ENCODE measurements around the gene GRID1.

The GRID1 gene

DNA sequence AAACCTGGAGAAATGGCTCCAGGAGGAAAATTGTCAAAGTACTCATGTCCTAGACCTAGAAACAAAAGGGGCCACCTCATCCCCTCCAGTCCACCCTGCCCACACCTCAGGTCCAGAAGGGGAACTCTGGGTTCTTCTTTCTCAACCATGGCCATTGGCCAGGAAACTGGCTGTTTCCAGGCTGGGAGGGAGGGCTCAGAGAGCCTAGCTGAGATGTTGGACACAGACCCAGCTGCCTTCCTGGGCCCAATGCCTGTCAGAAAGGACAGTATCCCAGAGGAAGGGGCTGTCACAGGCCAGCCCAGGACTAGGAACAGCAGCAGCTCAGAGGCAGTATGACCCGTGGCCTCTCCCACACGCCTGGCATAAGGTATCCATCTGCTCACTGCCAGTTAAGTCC, 9.6 kb downstream of the GRID1 start:
- no peak overlapping the region for H3K4me3 ChIP-seq (ENCODE audit: insufficient read length, low read depth)
- no peaks in the 10 kb centered on the region for H3K36me3 ChIP-seq (ENCODE audit: insufficient read depth, insufficient read length, low read length)
- H3K9me3 ChIP-seq (ENCODE audit: insufficient read depth, low read length), result no peaks in the 10 kb centered on the region
- peaks cover 5% of the 10 kb centered on the region for H3K27me3 ChIP-seq (ENCODE audit: insufficient read depth, insufficient read length)
- TF ChIP-seq SUZ12 (IDR thresholded peaks at IDR 0.05; ENCODE audit: extremely low read depth, insufficient read depth, insufficient read length) (no peak), ZNF274 (IDR thresholded peaks at IDR 0.05; ENCODE audit: low read depth, low read length) (no peak), YY1 (IDR thresholded peaks at IDR 0.05; ENCODE audit: insufficient read depth, insufficient read length) (no peak)
- H3K9ac ChIP-seq (ENCODE audit: insufficient read length, low read depth), result no peak overlapping the region
- no peak for DNase-seq (ENCODE audit: low read depth, low spot score)
- H3K4me1 ChIP-seq (ENCODE audit: insufficient read depth, insufficient read length), result no peaks in the 10 kb centered on the region

DNA sequence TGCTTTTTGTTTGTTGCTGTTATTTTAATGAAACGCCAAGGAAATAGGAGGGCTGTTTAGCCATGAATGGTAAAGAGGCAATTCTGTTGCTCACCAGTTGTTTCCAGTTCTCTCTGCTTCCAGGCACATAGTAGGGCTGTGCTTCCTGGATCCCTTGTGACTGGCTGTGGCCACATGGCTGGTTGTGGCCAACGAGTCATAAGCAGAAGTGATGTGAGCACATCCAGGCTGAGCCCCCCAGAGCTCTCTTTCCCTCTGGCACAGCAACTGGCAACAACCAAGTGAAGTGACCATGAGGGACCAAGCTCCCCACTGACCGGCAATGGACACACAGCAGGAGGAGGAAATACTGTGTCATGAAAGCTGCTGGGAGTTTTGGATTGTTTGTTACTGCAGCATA, 10.3 kb downstream of the GRID1 start:
- no peaks in the 10 kb centered on the region for H3K27me3 ChIP-seq (ENCODE audit: insufficient read depth, insufficient read length)
- no peaks in the 10 kb centered on the region for H3K9me3 ChIP-seq (ENCODE audit: insufficient read depth, low read length)
- H3K9ac ChIP-seq (ENCODE audit: insufficient read length, low read depth), result no peak overlapping the region
- DNase-seq (ENCODE audit: low read depth, low spot score), result no peak
- no peak overlapping the region for H3K4me3 ChIP-seq (ENCODE audit: insufficient read length, low read depth)
- TF ChIP-seq SUZ12 (IDR thresholded peaks at IDR 0.05; ENCODE audit: extremely low read depth, insufficient read depth, insufficient read length), result no peak
- TF ChIP-seq ZNF274 (IDR thresholded peaks at IDR 0.05; ENCODE audit: low read depth, low read length), result no peak
- no peak for TF ChIP-seq YY1 (IDR thresholded peaks at IDR 0.05; ENCODE audit: insufficient read depth, insufficient read length)
- no peaks in the 10 kb centered on the region for H3K36me3 ChIP-seq (ENCODE audit: insufficient read depth, insufficient read length, low read length)
- no peaks in the 10 kb centered on the region for H3K4me1 ChIP-seq (ENCODE audit: insufficient read depth, insufficient read length)

DNA sequence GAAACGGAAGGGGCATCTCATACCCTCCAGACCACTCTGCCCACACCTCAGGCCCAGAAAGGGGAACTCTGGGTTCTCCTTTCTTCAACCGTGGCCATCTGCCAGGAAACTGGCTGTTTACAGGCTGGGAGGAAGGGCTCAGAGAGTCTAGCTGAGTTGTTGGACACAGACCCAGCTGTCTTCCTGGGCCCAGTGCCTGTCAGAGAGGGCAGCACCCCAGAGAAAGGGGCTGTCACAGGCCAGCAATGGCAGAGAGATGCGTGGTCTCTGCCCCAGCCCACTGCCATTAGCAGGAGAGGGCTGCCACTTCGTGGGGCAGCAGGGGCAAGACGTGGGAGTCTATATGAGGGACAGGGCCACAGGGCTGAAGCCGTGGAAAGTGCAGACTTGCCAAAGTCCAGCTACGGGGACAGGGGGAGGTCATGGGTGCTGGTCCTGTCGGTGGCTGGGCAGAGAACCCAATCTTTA, 11.0 kb downstream of the GRID1 start:
- H3K4me3 ChIP-seq (ENCODE audit: insufficient read length, low read depth), result no peak overlapping the region
- no peaks in the 10 kb centered on the region for H3K9me3 ChIP-seq (ENCODE audit: insufficient read depth, low read length)
- H3K4me1 ChIP-seq (ENCODE audit: insufficient read depth, insufficient read length), result no peaks in the 10 kb centered on the region
- DNase-seq (ENCODE audit: low read depth, low spot score), result no peak
- TF ChIP-seq YY1 (IDR thresholded peaks at IDR 0.05; ENCODE audit: insufficient read depth, insufficient read length) (no peak), SUZ12 (IDR thresholded peaks at IDR 0.05; ENCODE audit: extremely low read depth, insufficient read depth, insufficient read length) (no peak), ZNF274 (IDR thresholded peaks at IDR 0.05; ENCODE audit: low read depth, low read length) (no peak)
- no peaks in the 10 kb centered on the region for H3K27me3 ChIP-seq (ENCODE audit: insufficient read depth, insufficient read length)
- H3K9ac ChIP-seq (ENCODE audit: insufficient read length, low read depth), result no peak overlapping the region
- H3K36me3 ChIP-seq (ENCODE audit: insufficient read depth, insufficient read length, low read length), result no peaks in the 10 kb centered on the region

DNA sequence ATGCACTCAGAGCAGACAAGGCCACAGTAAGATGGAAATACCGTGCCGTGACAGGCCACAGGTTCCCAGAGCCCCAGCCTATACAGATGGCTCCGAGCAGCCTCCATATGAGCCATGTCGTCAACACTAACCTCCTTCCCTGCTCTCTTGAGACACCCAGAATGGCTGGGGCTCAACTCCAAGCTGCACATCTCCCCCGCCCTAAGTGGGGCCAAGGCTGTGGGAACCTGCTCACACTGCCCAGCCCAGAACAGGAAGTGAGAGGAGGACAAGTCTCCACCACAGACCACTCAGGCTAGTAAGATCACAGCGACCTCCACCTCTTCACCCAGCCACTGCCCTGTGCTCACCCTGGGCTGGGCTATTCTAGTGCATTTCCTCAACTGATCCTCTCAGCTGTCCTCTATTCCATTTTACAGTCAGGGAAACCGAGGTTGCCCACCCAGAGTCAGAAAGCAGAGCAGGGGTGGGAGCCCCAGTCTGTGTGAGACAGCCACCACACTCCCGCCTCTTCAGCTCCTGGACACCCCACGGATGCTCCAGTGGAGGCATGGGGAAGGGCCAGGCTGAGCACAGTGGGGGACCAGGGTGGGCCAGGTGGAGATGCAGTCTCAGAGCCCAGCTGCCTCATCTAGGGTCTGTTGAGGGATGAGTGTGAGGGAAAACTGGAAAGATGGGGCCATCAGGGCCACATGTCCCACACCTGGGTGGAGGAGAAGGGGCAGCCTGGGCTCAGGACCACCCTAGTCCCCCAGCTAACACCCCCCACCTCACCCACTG, 11.6 kb downstream of the GRID1 start:
- Histone ChIP-seq H3K9me3 (ENCODE audit: insufficient read depth, low read length) (no peaks in the 10 kb centered on the region), H3K9ac (ENCODE audit: insufficient read length, low read depth) (no peak overlapping the region), H3K4me1 (ENCODE audit: insufficient read depth, insufficient read length) (no peaks in the 10 kb centered on the region), H3K36me3 (ENCODE audit: insufficient read depth, insufficient read length, low read length) (no peaks in the 10 kb centered on the region), H3K27me3 (ENCODE audit: insufficient read depth, insufficient read length) (no peaks in the 10 kb centered on the region), H3K4me3 (ENCODE audit: insufficient read length, low read depth) (no peak overlapping the region)
- DNase-seq (ENCODE audit: low read depth, low spot score), result no peak
- TF ChIP-seq SUZ12 (IDR thresholded peaks at IDR 0.05; ENCODE audit: extremely low read depth, insufficient read depth, insufficient read length), result no peak
- no peak for TF ChIP-seq YY1 (IDR thresholded peaks at IDR 0.05; ENCODE audit: insufficient read depth, insufficient read length)
- no peak for TF ChIP-seq ZNF274 (IDR thresholded peaks at IDR 0.05; ENCODE audit: low read depth, low read length)

DNA sequence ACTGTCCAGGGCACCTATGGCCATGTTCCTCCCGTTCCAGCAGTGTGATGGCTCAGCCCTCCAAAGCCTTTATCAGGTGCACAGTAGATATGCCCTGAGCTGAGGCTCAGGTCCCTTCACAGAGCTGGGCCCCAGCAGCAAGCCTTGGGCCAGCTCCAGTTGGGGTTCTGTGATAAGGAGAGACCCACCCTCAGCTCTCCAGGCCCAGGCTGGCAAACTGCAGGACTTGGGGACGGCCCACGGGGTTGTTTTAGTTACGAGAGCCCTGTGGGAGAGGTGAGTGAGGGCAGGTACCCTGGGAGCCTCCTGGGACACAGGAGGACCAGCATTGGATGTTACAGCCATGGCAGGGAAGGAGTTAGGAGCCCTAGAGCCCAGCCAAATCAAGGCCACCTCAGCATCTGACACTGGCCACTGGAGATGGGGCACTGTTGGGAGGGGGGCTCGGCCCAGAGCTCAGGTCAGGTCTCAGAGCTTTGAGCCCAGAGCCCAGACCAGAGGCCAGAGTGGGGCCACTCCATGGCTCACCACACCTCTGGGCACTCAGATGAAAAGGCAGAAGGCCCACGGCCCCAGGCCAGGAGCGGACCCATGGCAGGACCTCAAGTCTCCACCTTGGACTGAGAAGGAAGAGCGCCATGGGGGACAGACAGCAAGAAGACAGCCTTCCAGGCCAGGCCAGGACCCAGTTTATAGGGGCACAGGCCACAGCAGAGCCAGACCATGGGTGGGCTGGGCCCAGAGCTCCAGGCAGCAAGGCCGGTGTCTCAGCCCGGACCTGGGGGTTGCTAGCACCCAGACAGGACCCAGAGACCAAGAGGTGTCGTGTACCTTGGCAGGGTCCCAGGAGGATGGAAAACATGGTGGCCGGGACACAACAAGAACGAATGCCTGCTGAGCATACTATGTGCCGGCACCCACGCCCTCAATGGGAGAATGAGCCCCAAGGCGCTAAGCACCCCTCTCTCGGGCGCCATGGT, 12.8 kb downstream of the GRID1 start:
- no peaks in the 10 kb centered on the region for H3K36me3 ChIP-seq (ENCODE audit: insufficient read depth, insufficient read length, low read length)
- no peak for DNase-seq (ENCODE audit: low read depth, low spot score)
- TF ChIP-seq YY1 (IDR thresholded peaks at IDR 0.05; ENCODE audit: insufficient read depth, insufficient read length) (no peak), SUZ12 (IDR thresholded peaks at IDR 0.05; ENCODE audit: extremely low read depth, insufficient read depth, insufficient read length) (no peak)
- H3K9me3 ChIP-seq (ENCODE audit: insufficient read depth, low read length), result no peaks in the 10 kb centered on the region
- peaks cover 2% of the 10 kb centered on the region for H3K4me1 ChIP-seq (ENCODE audit: insufficient read depth, insufficient read length)
- no peaks in the 10 kb centered on the region for H3K27me3 ChIP-seq (ENCODE audit: insufficient read depth, insufficient read length)
- H3K4me3 ChIP-seq (ENCODE audit: insufficient read length, low read depth), result no peak overlapping the region
- H3K9ac ChIP-seq (ENCODE audit: insufficient read length, low read depth), result no peak overlapping the region

DNA sequence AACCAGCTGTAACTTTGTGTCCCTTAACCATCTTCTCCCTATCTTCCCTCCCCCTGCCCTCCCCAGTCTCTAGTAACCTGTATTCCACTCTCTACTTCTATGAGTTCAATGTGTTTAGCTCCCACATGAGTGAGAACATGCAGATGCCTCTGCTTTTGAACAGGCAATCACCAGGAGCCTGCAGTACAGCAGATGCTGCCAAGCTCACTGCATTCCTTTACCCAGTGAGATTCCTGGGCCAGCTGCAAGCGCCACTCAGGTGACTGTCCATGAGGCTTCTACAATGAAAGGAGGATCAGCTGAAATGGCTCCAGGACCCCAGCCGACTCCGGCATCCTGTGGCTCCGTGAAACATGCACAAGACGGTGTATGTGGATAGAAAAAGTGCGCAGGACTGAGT, 15.7 kb downstream of the GRID1 start:
- no peaks in the 10 kb centered on the region for H3K9me3 ChIP-seq (ENCODE audit: insufficient read depth, low read length)
- H3K36me3 ChIP-seq (ENCODE audit: insufficient read depth, insufficient read length, low read length), result no peaks in the 10 kb centered on the region
- TF ChIP-seq ZNF274 (IDR thresholded peaks at IDR 0.05; ENCODE audit: low read depth, low read length), result no peak
- TF ChIP-seq YY1 (IDR thresholded peaks at IDR 0.05; ENCODE audit: insufficient read depth, insufficient read length), result no peak
- no peak for TF ChIP-seq SUZ12 (IDR thresholded peaks at IDR 0.05; ENCODE audit: extremely low read depth, insufficient read depth, insufficient read length)
- DNase-seq (ENCODE audit: low read depth, low spot score), result no peak
- H3K4me1 ChIP-seq (ENCODE audit: insufficient read depth, insufficient read length), result peaks cover 15% of the 10 kb centered on the region
- H3K27me3 ChIP-seq (ENCODE audit: insufficient read depth, insufficient read length), result no peaks in the 10 kb centered on the region
- no peak overlapping the region for H3K4me3 ChIP-seq (ENCODE audit: insufficient read length, low read depth)
- no peak overlapping the region for H3K9ac ChIP-seq (ENCODE audit: insufficient read length, low read depth)
